ENCODE results near the gene CAPN14. TPM values are rescaled to one million over a fixed set of nuclear protein-coding genes. Genes with fewer than 3 reads are reported as not detected.

Gene CAPN14
- total RNA-seq, 1 experiment from 2014 or later: not detected

- H2AFZ ChIP-seq (ENCODE audit: low read depth, low read length, poor library complexity, severe bottlenecking): no peak overlapping the region
- RAD21 ChIA-PET (ENCODE audit: low non-redundant PET in 1 of 2, low total read pairs in 2 of 2, uncharacterized antibody in 2 of 2, unreplicated experiment in 2 of 2): no interaction called here
- intact Hi-C loops (cut with micrococcal nuclease): no loop called here
- no peak overlapping the region for H3K27ac ChIP-seq (ENCODE audit: low read depth, low read length)
- CTCF ChIA-PET: no interaction called here
- TF ChIP-seq SRF (IDR thresholded peaks at IDR 0.05; ENCODE audit: low read depth) (no peak), ELF1 (IDR thresholded peaks at IDR 0.05; ENCODE audit: borderline replicate concordance, low read depth) (no peak), MAX (IDR thresholded peaks at IDR 0.05) (no peak), CTCF (IDR thresholded peaks at IDR 0.05 in 2 of 3, conservative IDR thresholded peaks at IDR 0.05 in 1 of 3; ENCODE audit: borderline replicate concordance in 1 of 3, insufficient read depth in 1 of 3, low read depth in 2 of 3, low read length in 2 of 3) (no peak), ZFX (IDR thresholded peaks at IDR 0.05) (no peak), YY1 (IDR thresholded peaks at IDR 0.05; ENCODE audit: extremely low read depth, insufficient replicate concordance, low read depth, low read length) (no peak), FOSL1 (IDR thresholded peaks at IDR 0.05; ENCODE audit: low read depth) (no peak), SP1 (IDR thresholded peaks at IDR 0.05; ENCODE audit: low read depth) (no peak), CEBPB (IDR thresholded peaks at IDR 0.05; ENCODE audit: low read depth) (no peak)
- peaks cover 36% of the 10 kb centered on the region for H3K27me3 ChIP-seq (ENCODE audit: insufficient read depth, low read length)
- no peaks in the 10 kb centered on the region for H3K9me3 ChIP-seq (ENCODE audit: control insufficient read depth in 1 of 2, insufficient read depth in 1 of 2, low read depth in 1 of 2, low read length in 2 of 2)
- H3K36me3 ChIP-seq (ENCODE audit: control insufficient read depth in 1 of 2, insufficient read depth in 2 of 2, low read length in 2 of 2): no peaks in the 10 kb centered on the region
- no TSS peak for BruUV-seq (replicated peaks)
- POLR2A ChIA-PET: no interaction called here
- no peak for ATAC-seq
- H3K9ac ChIP-seq (ENCODE audit: low read length): no peak overlapping the region
- no peak overlapping the region for H3K4me2 ChIP-seq (ENCODE audit: low read length)
- DNase-seq (ENCODE audit: low read depth, low spot score): no peak
- no peaks in the 10 kb centered on the region for H4K20me1 ChIP-seq (ENCODE audit: insufficient read depth)
- H3K79me2 ChIP-seq (ENCODE audit: insufficient read depth, low read length): no peaks in the 10 kb centered on the region
- H3K9me2 ChIP-seq (ENCODE audit: insufficient read depth): no peaks in the 10 kb centered on the region
- no peak overlapping the region for H3K4me3 ChIP-seq (replicated peaks in 1 of 2; ENCODE audit: low read depth in 1 of 2, low read length in 2 of 2)
- no peaks in the 10 kb centered on the region for H3K4me1 ChIP-seq (ENCODE audit: control insufficient read depth in 1 of 2, insufficient read depth in 2 of 2, low read length in 2 of 2)
These were observed 40.6 kb downstream of the CAPN14 start for GRCh38 chr2:31176742-31177141.

DNA sequence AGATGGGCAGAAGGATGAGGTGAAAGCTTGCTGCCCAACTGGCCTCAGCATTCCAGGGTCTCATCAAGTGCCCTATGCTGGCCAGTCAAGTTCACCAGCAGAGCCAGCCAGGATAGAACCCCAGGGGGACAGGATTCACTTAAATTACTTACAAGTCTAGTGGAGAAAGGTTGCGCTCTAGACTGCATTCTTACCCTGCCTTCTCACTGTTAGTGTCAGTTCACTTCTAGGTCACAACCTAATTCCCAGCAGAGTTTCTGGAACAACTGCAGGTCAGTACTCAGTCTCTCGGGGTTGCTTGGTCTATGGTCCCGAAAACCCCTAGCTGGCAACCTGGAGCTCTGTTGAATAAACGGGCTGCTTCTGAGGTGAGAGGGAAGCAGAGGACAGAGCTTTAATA lies 46.2 kb downstream of the CAPN14 start:
- H4K20me1 ChIP-seq (ENCODE audit: insufficient read depth): no peaks in the 10 kb centered on the region
- DNase-seq (ENCODE audit: low read depth, low spot score) (no peak), ATAC-seq (no peak)
- no peak for TF ChIP-seq POLR2A (IDR thresholded peaks at IDR 0.05; ENCODE audit: borderline replicate concordance, extremely low read depth, insufficient read depth, insufficient read length)
- TF ChIP-seq CEBPB (IDR thresholded peaks at IDR 0.05; ENCODE audit: low read depth): no peak
- no peak for TF ChIP-seq FOSL1 (IDR thresholded peaks at IDR 0.05; ENCODE audit: low read depth)
- TF ChIP-seq SP1 (IDR thresholded peaks at IDR 0.05; ENCODE audit: low read depth): no peak
- H3K9me2 ChIP-seq (ENCODE audit: insufficient read depth): no peaks in the 10 kb centered on the region
- no peaks in the 10 kb centered on the region for H3K79me2 ChIP-seq (ENCODE audit: insufficient read depth, low read length)
- H3K4me3 ChIP-seq (replicated peaks in 1 of 2; ENCODE audit: low read depth in 1 of 2, low read length in 2 of 2): no peak overlapping the region
- no peaks in the 10 kb centered on the region for H3K36me3 ChIP-seq (ENCODE audit: control insufficient read depth in 1 of 2, insufficient read depth in 2 of 2, low read length in 2 of 2)
- RAD21 ChIA-PET (ENCODE audit: low non-redundant PET in 1 of 2, low total read pairs in 2 of 2, uncharacterized antibody in 2 of 2, unreplicated experiment in 2 of 2): no interaction called here
- no peaks in the 10 kb centered on the region for H3K4me1 ChIP-seq (ENCODE audit: control insufficient read depth in 1 of 2, insufficient read depth in 2 of 2, low read length in 2 of 2)
- no peak overlapping the region for H3K4me2 ChIP-seq (ENCODE audit: low read length)
- peaks cover 15% of the 10 kb centered on the region; the same call in 1 of the 2 replicates for H3K27me3 ChIP-seq (ENCODE audit: insufficient read depth, low read length)
- intact Hi-C loops (cut with micrococcal nuclease): loop anchor here (1.0 kb wide), 1 partner anchor 162 kb away; no protein-coding TSS in a partner anchor
- H2AFZ ChIP-seq (ENCODE audit: low read depth, low read length, poor library complexity, severe bottlenecking): no peak overlapping the region
- H3K9ac ChIP-seq (ENCODE audit: low read length): no peak overlapping the region
- POLR2A ChIA-PET: no interaction called here
- CTCF ChIA-PET: interaction anchor here (1.6 to 4.3 kb wide), 3 partner anchors 161 to 458 kb away, joined by 6 to 66 read pairs (median 28); no protein-coding TSS in a partner anchor
- no TSS peak for BruUV-seq (replicated peaks)
- H3K27ac ChIP-seq (ENCODE audit: low read depth, low read length): no peak overlapping the region
- H3K9me3 ChIP-seq (ENCODE audit: control insufficient read depth in 1 of 2, insufficient read depth in 1 of 2, low read depth in 1 of 2, low read length in 2 of 2): no peaks in the 10 kb centered on the region
